Stomach (tissue), 9 donors: Measurements from ENCODE around the gene NUP43. TPM values are rescaled to one million over a fixed set of nuclear protein-coding genes. Genes with fewer than 3 reads are reported as not detected.
"Not testable (repeated sequence)": the region's sequence is repeated elsewhere in the genome, so short reads cannot be mapped to it uniquely, and the experiment has no call there.

Source experiments
- DNase-seq, 2 donors: peaks; one replicate each; pipeline versions ENCODE4 v3.0.0 to v3.0.0-alpha.2; 2013 to 2019
- H3K27ac ChIP-seq, 5 donors: fragments of 200-600 bp in 4 of 5; sonication (generic) in 4 of 5; one replicate each; pipeline ENCODE4 v1.5.1; 2013 to 2019; ENCODE audit warnings: mild to moderate bottlenecking in 1 of 5, moderate library complexity in 1 of 5
- H3K27me3 ChIP-seq, 3 donors: fragments of 200-600 bp; sonication (generic); one replicate each; pipeline ENCODE4 v1.5.1; 2017 to 2019; ENCODE audit warnings: mixed run types in 1 of 3
- H3K36me3 ChIP-seq, 4 donors: fragments of 200-600 bp; sonication (generic); 1 replicate in 3 of 4; 2 replicates in 1 of 4; pipeline ENCODE4 v1.5.1; 2016 to 2019
- H3K4me1 ChIP-seq, 4 donors: fragments of 200-600 bp; sonication (generic); one replicate each; pipeline ENCODE4 v1.5.1; 2016 to 2019
- H3K4me3 ChIP-seq, 4 donors: fragments of 200-600 bp; sonication (generic) in 3 of 4; one replicate each; pipeline ENCODE4 v1.5.1; 2016 to 2019; ENCODE audit warnings: mild to moderate bottlenecking in 1 of 4
- H3K9me3 ChIP-seq, 4 donors: fragments of 200-600 bp; sonication (generic); one replicate each; pipeline ENCODE4 v1.5.1; 2016 to 2019
- EP300 ChIP-seq: sonication (generic); formaldehyde crosslinking; IDR thresholded peaks from one replicate; pipeline ENCODE4 v1.6.1; 2017; ENCODE audit warnings: antibody characterized with exemption
- POLR2A ChIP-seq, 4 donors: fragments of 450-650 bp; IDR thresholded peaks; one replicate each; pipeline ENCODE4 v1.6.1; 2016; ENCODE audit warnings: antibody characterized with exemption in 4 of 4, control low read depth in 2 of 4, mild to moderate bottlenecking in 1 of 4, moderate library complexity in 1 of 4
- POLR2AphosphoS5 ChIP-seq, 3 donors: sonication (generic); formaldehyde crosslinking; IDR thresholded peaks; one replicate each; pipeline ENCODE4 v1.6.1; 2016; ENCODE audit warnings: antibody characterized with exemption in 3 of 3
- WGBS, 5 donors: extraction: QIAGEN DNeasy Blood & Tissue Kit in 3 of 5; methylation state at CpG; one replicate each; pipeline versions ENCODE4 v1.1.5 to v1.1.7; 2013 to 2018; 5-methylcytosine and 5-hydroxymethylcytosine counted together
- intact Hi-C: fragments of 100-400 bp; cut with DNase I; formaldehyde crosslinking; loops from one replicate; pipeline ENCODE4 v1.15.1; 2023; ENCODE audit warnings: low total_unique reads
- polyA plus RNA-seq, 3 donors: library from polyadenylated mRNA; stranded (reverse); fragments of 200-250 nt; gene quantifications; one replicate each; pipeline ENCODE4 v1.2.3, GENCODE V29; 2013
- total RNA-seq, 5 donors: library from RNA; depleted of rRNA; stranded (reverse); fragments of >200 nt; gene quantifications; one replicate each; pipeline versions ENCODE4 v1.1.0 to v1.2.3, GENCODE V29; 2014 to 2016
- TF ChIP-seq, protein P1 (sequence below), 7 experiments: fragments of 450-650 bp in 4 of 7; fragments of 200-600 bp in 3 of 7; sonication (generic) in 3 of 7; IDR thresholded peaks; one replicate each; pipeline ENCODE4 v1.5.1; 2016 to 2019; ENCODE audit warnings: antibody characterized with exemption in 7 of 7, control low read depth in 2 of 7, mild to moderate bottlenecking in 1 of 7
- donor health status: healthy with polysubstance abuse.
- donor health status: Bipolar disorder and iron deficiency.
- donor health status: healthy.

Gene NUP43
- total and polyA plus RNA-seq, 8 donors, result 1.2 to 51.9 (median 17.7) TPM

DNA sequence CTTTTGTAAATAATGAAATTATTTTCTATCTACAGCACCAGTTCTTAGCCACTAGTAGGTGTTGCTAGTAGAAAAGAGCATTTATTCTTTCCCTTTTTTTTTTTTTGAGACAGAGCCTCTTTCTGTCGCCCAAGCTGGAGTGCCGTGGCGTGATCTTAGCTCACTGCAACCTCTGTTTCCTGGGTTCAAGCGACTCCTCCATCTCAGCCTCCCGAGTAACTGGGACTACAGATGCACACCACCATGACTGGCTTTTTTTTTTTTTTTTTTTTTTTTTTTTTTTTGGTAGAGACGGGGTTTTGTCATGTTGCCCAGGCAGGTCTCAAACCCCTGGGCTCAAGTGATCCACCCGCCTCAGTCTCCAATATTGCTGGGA is 9.9 kb upstream of the NUP43 start:
- H3K27ac ChIP-seq, result no peak overlapping the region

DNA sequence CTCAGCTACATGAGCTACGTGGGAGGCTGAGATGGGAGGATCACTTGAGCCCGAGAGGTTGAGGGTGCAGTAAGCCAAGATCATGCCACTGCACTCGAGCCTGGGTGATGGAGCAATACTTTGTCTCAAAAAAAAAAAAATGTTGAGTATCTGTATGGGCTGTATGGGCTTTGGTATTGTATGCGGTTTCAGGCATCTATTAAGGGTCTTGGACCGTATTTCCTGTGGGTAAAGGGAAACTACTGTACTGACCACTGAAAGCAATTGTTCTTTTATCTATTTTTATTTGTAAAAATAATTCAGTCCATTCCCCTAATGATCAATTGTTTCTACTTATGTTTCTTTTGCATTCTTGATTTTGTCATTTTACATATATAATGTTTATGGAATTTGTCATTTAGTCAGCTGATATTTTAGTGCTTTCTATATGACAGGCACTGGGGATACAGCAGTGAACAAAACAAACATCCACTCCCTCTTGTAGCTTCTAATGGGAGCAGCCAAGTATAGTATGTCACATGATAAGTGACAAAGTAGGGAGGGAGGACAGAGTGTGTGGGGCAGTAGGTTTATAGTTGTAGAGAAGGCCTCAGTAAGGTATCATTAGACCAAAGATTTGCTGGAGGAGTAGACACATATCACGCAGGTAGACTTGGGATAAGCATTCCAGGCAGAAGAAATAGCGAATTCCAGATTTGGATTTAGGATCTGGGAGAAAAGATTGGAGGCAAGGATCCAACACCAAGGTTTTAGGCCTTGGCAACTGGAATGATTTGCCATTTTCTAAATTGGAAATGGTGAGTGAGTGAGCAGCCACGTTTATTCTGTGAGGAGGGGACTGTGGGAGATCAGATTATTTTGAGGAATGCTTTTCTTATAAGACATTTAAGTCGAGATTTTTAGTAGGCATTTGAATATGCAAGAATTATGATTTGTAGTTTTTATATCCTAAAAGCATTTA is 9.3 kb upstream of the NUP43 start:
- TF ChIP-seq POLR2A (IDR thresholded peaks at IDR 0.05), result no peak
- no peak for TF ChIP-seq POLR2AphosphoS5 (IDR thresholded peaks at IDR 0.05)
- TF ChIP-seq, protein P1, sequence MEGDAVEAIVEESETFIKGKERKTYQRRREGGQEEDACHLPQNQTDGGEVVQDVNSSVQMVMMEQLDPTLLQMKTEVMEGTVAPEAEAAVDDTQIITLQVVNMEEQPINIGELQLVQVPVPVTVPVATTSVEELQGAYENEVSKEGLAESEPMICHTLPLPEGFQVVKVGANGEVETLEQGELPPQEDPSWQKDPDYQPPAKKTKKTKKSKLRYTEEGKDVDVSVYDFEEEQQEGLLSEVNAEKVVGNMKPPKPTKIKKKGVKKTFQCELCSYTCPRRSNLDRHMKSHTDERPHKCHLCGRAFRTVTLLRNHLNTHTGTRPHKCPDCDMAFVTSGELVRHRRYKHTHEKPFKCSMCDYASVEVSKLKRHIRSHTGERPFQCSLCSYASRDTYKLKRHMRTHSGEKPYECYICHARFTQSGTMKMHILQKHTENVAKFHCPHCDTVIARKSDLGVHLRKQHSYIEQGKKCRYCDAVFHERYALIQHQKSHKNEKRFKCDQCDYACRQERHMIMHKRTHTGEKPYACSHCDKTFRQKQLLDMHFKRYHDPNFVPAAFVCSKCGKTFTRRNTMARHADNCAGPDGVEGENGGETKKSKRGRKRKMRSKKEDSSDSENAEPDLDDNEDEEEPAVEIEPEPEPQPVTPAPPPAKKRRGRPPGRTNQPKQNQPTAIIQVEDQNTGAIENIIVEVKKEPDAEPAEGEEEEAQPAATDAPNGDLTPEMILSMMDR (IDR thresholded peaks at IDR 0.05), result no peak
- TF ChIP-seq EP300, result no peak
- peaks cover 0 to 30% (median 20%) of the 10 kb centered on the region in 4 donors for H3K36me3 ChIP-seq
- H3K27me3 ChIP-seq, result no peaks in the 10 kb centered on the region
- peak in 1 of 2 donors; percentile 12 for DNase-seq
- no peak overlapping the region for H3K4me3 ChIP-seq
- no peaks in the 10 kb centered on the region for H3K9me3 ChIP-seq
- intact Hi-C loops, result no loop called here
- H3K27ac ChIP-seq, result no peak overlapping the region
- WGBS, 5 donors, result 75 to 82% (median 80%) methylated on average over 9 of the region's 9 CpGs
- H3K4me1 ChIP-seq, result peaks cover 7 to 65% (median 42%) of the 10 kb centered on the region in 4 donors

More for the DNA sequence above, 9.9 kb upstream of the NUP43 start:
- Histone ChIP-seq H3K4me1 (peaks cover under 1 to 59% (median 35%) of the 10 kb centered on the region in 4 donors), H3K27me3 (no peaks in the 10 kb centered on the region), H3K9me3 (no peaks in the 10 kb centered on the region), H3K4me3 (no peak overlapping the region), H3K36me3 (peaks cover 0 to 31% (median 23%) of the 10 kb centered on the region in 4 donors)
- intact Hi-C loops, result no loop called here
- DNase-seq, result no peak
- WGBS, 5 donors, result 91 to 98% (median 94%) methylated on average over 7 of the region's 7 CpGs
- TF ChIP-seq POLR2A (IDR thresholded peaks at IDR 0.05), result no peak
- TF ChIP-seq POLR2AphosphoS5 (IDR thresholded peaks at IDR 0.05), result no peak

DNA sequence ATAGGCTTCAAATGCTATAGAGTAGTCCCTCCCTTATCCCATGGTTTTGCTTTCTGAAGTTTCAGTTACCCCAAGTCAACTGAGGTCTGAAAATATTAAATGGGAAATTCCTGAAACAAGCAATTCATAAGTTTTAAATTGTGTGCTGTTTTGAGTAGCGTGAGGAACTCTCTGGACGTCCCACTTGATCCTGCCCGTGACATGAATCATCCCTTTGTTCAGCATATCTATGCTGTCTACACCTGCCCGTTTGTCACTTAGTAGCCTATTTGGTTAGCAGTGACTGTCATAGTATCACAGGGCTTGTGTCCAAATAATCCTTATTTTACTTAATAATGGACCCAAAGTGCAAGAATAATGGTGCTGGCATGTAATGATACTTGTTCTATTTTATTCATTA is 8.2 kb upstream of the NUP43 start:
- Histone ChIP-seq H3K27me3 (no peaks in the 10 kb centered on the region), H3K36me3 (peaks cover 0 to 21% (median 11%) of the 10 kb centered on the region in 4 donors), H3K27ac (no peak overlapping the region), H3K4me1 (peaks cover 8 to 70% (median 50%) of the 10 kb centered on the region in 4 donors), H3K9me3 (no peaks in the 10 kb centered on the region), H3K4me3 (no peak overlapping the region)
- intact Hi-C loops, result no loop called here
- WGBS, 5 donors, result 78 to 89% (median 85%) methylated on average over 4 of the region's 4 CpGs
- DNase-seq, result no peak
- TF ChIP-seq POLR2AphosphoS5 (IDR thresholded peaks at IDR 0.05) (no peak), EP300 (no peak), POLR2A (IDR thresholded peaks at IDR 0.05) (no peak)
- TF ChIP-seq, protein P1 (IDR thresholded peaks at IDR 0.05), result no peak

DNA sequence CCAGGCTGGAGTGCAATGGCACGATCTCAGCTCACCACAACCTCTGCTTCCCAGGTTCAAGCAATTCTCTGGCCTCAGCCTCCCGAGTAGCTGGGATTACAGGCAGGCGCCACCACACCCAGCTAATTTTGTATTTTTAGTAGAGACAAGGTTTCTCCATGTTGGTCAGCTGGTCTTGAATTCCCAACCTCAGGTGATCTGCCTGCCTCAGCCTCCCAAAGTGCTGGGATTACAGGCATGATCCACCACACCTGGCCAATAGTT is 7.0 kb upstream of the NUP43 start:
- DNase-seq, H3K4me3 ChIP-seq, intact Hi-C loops, H3K9me3 ChIP-seq, H3K27me3 ChIP-seq: not testable (repeated sequence)
- Histone ChIP-seq H3K27ac (peak overlapping the region in 2 of 5 donors; percentile 7 to 50), H3K4me1 (peaks cover 8 to 70% (median 50%) of the 10 kb centered on the region in 4 donors), H3K36me3 (peaks cover 0 to 11% (median 4%) of the 10 kb centered on the region in 4 donors)
- WGBS, 5 donors, result 82 to 95% (median 90%) methylated on average over 3 of the region's 3 CpGs

DNA sequence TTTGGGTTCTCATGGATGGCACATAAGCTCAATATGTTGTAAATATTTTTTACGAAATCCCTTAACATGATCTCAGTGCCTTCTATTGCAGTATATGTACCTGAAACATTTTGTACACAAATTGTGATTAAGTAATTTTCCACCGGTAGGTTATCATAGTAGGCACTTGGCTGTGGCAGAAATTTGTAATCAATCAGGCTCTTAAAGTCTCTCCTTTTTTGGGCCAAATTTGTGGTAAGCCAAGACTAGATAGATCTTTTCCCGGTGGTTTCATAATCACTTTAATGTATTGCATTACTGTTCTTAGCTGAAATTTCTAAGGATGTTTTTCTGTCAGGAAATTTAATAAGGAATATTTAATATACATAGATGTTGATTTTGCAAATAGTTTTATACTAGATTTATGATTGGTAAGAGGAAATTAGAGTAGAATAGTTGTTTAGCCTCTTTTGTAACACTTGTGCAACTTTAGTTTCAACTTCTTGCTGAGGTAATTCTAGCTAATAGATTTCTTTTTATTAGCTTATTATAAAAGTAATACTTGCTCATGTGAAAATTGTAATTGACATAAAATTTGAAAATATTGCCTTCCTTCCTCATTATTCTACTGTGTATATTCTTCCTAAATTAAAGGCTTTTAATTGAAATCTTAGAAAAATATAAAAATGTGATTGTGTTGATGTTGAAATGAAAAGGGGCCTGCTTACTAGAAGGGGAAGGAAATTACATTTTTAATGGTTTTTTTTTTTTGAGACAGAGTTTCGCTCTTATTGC is 6.5 kb upstream of the NUP43 start:
- 60 to 80% (median 75%) methylated on average over 4 of the region's 4 CpGs for WGBS, 5 donors
- peak overlapping the region in 2 of 5 donors; percentile 7 to 50 for H3K27ac ChIP-seq
- intact Hi-C loops, result no loop called here
- no peaks in the 10 kb centered on the region for H3K9me3 ChIP-seq
- no peak for DNase-seq
- no peak overlapping the region for H3K4me3 ChIP-seq
- peaks cover 0 to 11% (median 4%) of the 10 kb centered on the region in 4 donors for H3K36me3 ChIP-seq
- TF ChIP-seq EP300 (no peak), POLR2A (IDR thresholded peaks at IDR 0.05) (no peak), POLR2AphosphoS5 (IDR thresholded peaks at IDR 0.05) (no peak)
- TF ChIP-seq, protein P1 (IDR thresholded peaks at IDR 0.05), result no peak
- no peaks in the 10 kb centered on the region for H3K27me3 ChIP-seq
- peaks cover 8 to 68% (median 49%) of the 10 kb centered on the region in 4 donors for H3K4me1 ChIP-seq

DNA sequence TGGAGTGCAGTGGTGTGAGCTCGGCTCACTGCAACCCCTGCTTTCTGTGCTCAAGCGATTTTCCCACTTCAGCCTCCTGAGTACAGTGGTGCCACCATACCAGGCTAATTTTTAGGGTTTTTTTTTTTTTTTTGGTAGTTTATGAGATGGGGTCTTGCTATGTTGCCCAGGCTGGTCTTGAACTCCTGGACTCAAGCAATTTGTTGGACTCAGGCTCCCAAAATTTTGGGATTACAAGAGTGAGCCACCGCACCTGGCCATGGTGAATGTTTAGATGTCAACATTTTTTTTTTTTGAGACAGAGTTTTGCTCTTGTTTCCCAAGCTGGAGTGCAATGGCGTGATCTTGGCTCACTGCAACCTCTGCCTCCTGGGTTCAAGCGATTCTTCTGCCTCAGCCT is 5.6 kb upstream of the NUP43 start:
- 91 to 98% (median 94%) methylated on average over 5 of the region's 5 CpGs for WGBS, 5 donors
- H3K27me3 ChIP-seq, H3K27ac ChIP-seq, DNase-seq, H3K36me3 ChIP-seq, H3K4me3 ChIP-seq, H3K9me3 ChIP-seq, intact Hi-C loops: not testable (repeated sequence)
- peaks cover 8 to 61% (median 45%) of the 10 kb centered on the region in 4 donors for H3K4me1 ChIP-seq
